ENCODE results near the gene SRSF8. TPM values are rescaled to one million over a fixed set of nuclear protein-coding genes. Genes with fewer than 3 reads are reported as not detected.

The SRSF8 gene
- total and polyA plus RNA-seq, 2 donors (not counting 1 experiment from before 2014, with no cell fraction given) = 44.4 to 69.5 TPM

GRCh38 chr11:95028357-95028756, 38.4 kb upstream of the SRSF8 start:
- H3K4me3 Mint-ChIP-seq = no peak overlapping the region
- DNase-seq (no peak), ATAC-seq (ENCODE audit: low read depth) (no peak)
- no peak overlapping the region for H2AFZ ChIP-seq (ENCODE audit: insufficient read depth, low read depth, low read length, poor library complexity, severe bottlenecking)
- H3K27me3 ChIP-seq (replicated peaks in 1 of 4; ENCODE audit: control extremely low read depth in 1 of 4, control insufficient read depth in 3 of 4, insufficient read depth in 4 of 4, low read length in 3 of 4) = peaks cover 0 to 4% (median 2%) of the 10 kb centered on the region in 4 experiments
- TF ChIP-seq CTCF (IDR thresholded peaks at IDR 0.05) = no peak
- no peak for TF ChIP-seq EZH2 (IDR thresholded peaks at IDR 0.05; ENCODE audit: borderline replicate concordance, insufficient read depth, low read depth, low read length, poor library complexity, severe bottlenecking)
- no peaks in the 10 kb centered on the region for H3K79me2 ChIP-seq (ENCODE audit: control insufficient read depth, insufficient read depth, low read length)
- CTCF ChIA-PET = no interaction called here
- no peak overlapping the region for H3K4me3 ChIP-seq (ENCODE audit: control extremely low read depth in 1 of 5, extremely low read depth in 1 of 5, insufficient read depth in 1 of 5, low read depth in 2 of 5, low read length in 4 of 5)
- no peak overlapping the region for H3K4me2 ChIP-seq (replicated peaks; ENCODE audit: low read depth, low read length, poor library complexity, severe bottlenecking)
- intact Hi-C loops (cut with micrococcal nuclease) = no loop called here
- no peaks in the 10 kb centered on the region for H3K4me1 ChIP-seq (ENCODE audit: control insufficient read depth in 2 of 2, insufficient read depth in 2 of 2, low read length in 2 of 2)
- H4K20me1 ChIP-seq (ENCODE audit: control insufficient read depth, insufficient read depth, low read length, poor library complexity, severe bottlenecking) = no peaks in the 10 kb centered on the region
- H3K9me3 Mint-ChIP-seq (ENCODE audit: insufficient read depth) = no peaks in the 10 kb centered on the region
- no peak overlapping the region for H3K27ac Mint-ChIP-seq
- H3K27ac ChIP-seq (ENCODE audit: low read length in 2 of 2) = no peak overlapping the region
- no peaks in the 10 kb centered on the region for H3K36me3 ChIP-seq (replicated peaks in 1 of 2; ENCODE audit: control extremely low read depth in 1 of 2, control insufficient read depth in 1 of 2, extremely low read depth in 1 of 2, insufficient read depth in 2 of 2, low read length in 1 of 2)
- H3K9me3 ChIP-seq (ENCODE audit: control extremely low read depth in 1 of 3, control insufficient read depth in 2 of 3, insufficient read depth in 1 of 3, low read length in 2 of 3) = no peaks in the 10 kb centered on the region
- no peak overlapping the region for H3K9ac ChIP-seq (ENCODE audit: low read length)
- POLR2A ChIA-PET = no interaction called here
- peaks cover 9% of the 10 kb centered on the region for H3K27me3 Mint-ChIP-seq
- no CpG with 5 or more reads among the region's 3 CpGs for WGBS (ENCODE audit: insufficient coverage)
- no peaks in the 10 kb centered on the region for H3K4me1 Mint-ChIP-seq

- no peak overlapping the region for H3K9ac ChIP-seq (ENCODE audit: low read length)
- ATAC-seq (ENCODE audit: low read depth) = no peak
- POLR2A ChIA-PET = no interaction called here
- intact Hi-C loops (cut with micrococcal nuclease) = no loop called here
- no peak overlapping the region for H3K27ac ChIP-seq (ENCODE audit: low read length in 2 of 2)
- no peak overlapping the region for H3K4me3 Mint-ChIP-seq
- no peaks in the 10 kb centered on the region for H3K4me1 ChIP-seq (ENCODE audit: control insufficient read depth in 2 of 2, insufficient read depth in 2 of 2, low read length in 2 of 2)
- CTCF ChIA-PET = no interaction called here
- H3K79me2 ChIP-seq (ENCODE audit: control insufficient read depth, insufficient read depth, low read length) = no peaks in the 10 kb centered on the region
- no peaks in the 10 kb centered on the region for H3K9me3 Mint-ChIP-seq (ENCODE audit: insufficient read depth)
- H3K27me3 ChIP-seq (replicated peaks in 1 of 4; ENCODE audit: control extremely low read depth in 1 of 4, control insufficient read depth in 3 of 4, insufficient read depth in 4 of 4, low read length in 3 of 4) = peaks cover 0 to 9% (median 7%) of the 10 kb centered on the region in 4 experiments
- no peaks in the 10 kb centered on the region for H4K20me1 ChIP-seq (ENCODE audit: control insufficient read depth, insufficient read depth, low read length, poor library complexity, severe bottlenecking)
- DNase-seq = no peak
- no peak overlapping the region for H3K27ac Mint-ChIP-seq
- H3K4me1 Mint-ChIP-seq = no peaks in the 10 kb centered on the region
- H2AFZ ChIP-seq (ENCODE audit: insufficient read depth, low read depth, low read length, poor library complexity, severe bottlenecking) = no peak overlapping the region
- H3K4me2 ChIP-seq (replicated peaks; ENCODE audit: low read depth, low read length, poor library complexity, severe bottlenecking) = no peak overlapping the region
- H3K36me3 ChIP-seq (replicated peaks in 1 of 2; ENCODE audit: control extremely low read depth in 1 of 2, control insufficient read depth in 1 of 2, extremely low read depth in 1 of 2, insufficient read depth in 2 of 2, low read length in 1 of 2) = no peaks in the 10 kb centered on the region
- H3K4me3 ChIP-seq (ENCODE audit: control extremely low read depth in 1 of 5, extremely low read depth in 1 of 5, insufficient read depth in 1 of 5, low read depth in 2 of 5, low read length in 4 of 5) = no peak overlapping the region
- peaks cover 17% of the 10 kb centered on the region for H3K27me3 Mint-ChIP-seq
- peaks cover 0 to 3% (median 0%) of the 10 kb centered on the region in 3 donors for H3K9me3 ChIP-seq (ENCODE audit: control extremely low read depth in 1 of 3, control insufficient read depth in 2 of 3, insufficient read depth in 1 of 3, low read length in 2 of 3)
- WGBS (ENCODE audit: insufficient coverage) = 100% methylated on average over 1 of the region's 1 CpG
- TF ChIP-seq EZH2 (IDR thresholded peaks at IDR 0.05; ENCODE audit: borderline replicate concordance, insufficient read depth, low read depth, low read length, poor library complexity, severe bottlenecking) = no peak
- TF ChIP-seq CTCF (IDR thresholded peaks at IDR 0.05) = no peak
These were observed 33.7 kb upstream of the SRSF8 start for GRCh38 chr11:95033051-95033450.

Measured in B cell (primary cell).